Osteocyte (in vitro differentiated cells): ENCODE results near the gene DYNLT4. TPM values are rescaled to one million over a fixed set of nuclear protein-coding genes. Genes with fewer than 3 reads are reported as not detected.
A peak's percentile ranks its signal among the peaks of the same experiment; 100 is the strongest.

Source experiments
- DNase-seq: peaks from one replicate; pipeline ENCODE4 v3.0.0; 2021; ENCODE audit warnings: mixed read lengths; ENCODE audit not compliant: unreplicated experiment; ENCODE audit errors: extremely low spot score
- H3K27ac Mint-ChIP-seq: one replicate; pipeline ENCODE4 v1.8.0; 2021; ENCODE audit warnings: mild to moderate bottlenecking, mixed read lengths; ENCODE audit not compliant: unreplicated experiment
- H3K27me3 Mint-ChIP-seq: one replicate; pipeline ENCODE4 v1.8.0; 2021; ENCODE audit warnings: mixed read lengths; ENCODE audit not compliant: unreplicated experiment
- H3K36me3 Mint-ChIP-seq: one replicate; pipeline ENCODE4 v1.8.0; 2021; ENCODE audit warnings: mixed read lengths; ENCODE audit not compliant: unreplicated experiment
- H3K4me1 Mint-ChIP-seq: one replicate; pipeline ENCODE4 v1.8.0; 2021; ENCODE audit warnings: mixed read lengths; ENCODE audit not compliant: unreplicated experiment
- H3K4me3 Mint-ChIP-seq: one replicate; pipeline ENCODE4 v1.8.0; 2021; ENCODE audit warnings: mild to moderate bottlenecking, moderate library complexity, mixed read lengths; ENCODE audit not compliant: unreplicated experiment
- H3K9me3 Mint-ChIP-seq: one replicate; pipeline ENCODE4 v1.8.0; 2021; ENCODE audit warnings: mixed read lengths; ENCODE audit not compliant: unreplicated experiment
- CTCF ChIP-seq: fragments of 200-600 bp; sonication (generic); IDR thresholded peaks from 2 replicates; pipeline ENCODE4 v1.5.0; 2021; ENCODE audit warnings: antibody characterized with exemption, mild to moderate bottlenecking, moderate library complexity
- total RNA-seq: library from RNA; stranded (reverse); gene quantifications from 2 replicates; pipeline ENCODE4 v1.2.1, GENCODE V29; 2021

Gene DYNLT4
- total RNA-seq, 1 donor from 2014 or later = 0.48 TPM

GRCh38 chr1:44822131-44822701 is 15.1 kb upstream of the DYNLT4 start:
- no peak for TF ChIP-seq CTCF
- Mint-ChIP-seq H3K27me3 (no peaks in the 10 kb centered on the region), H3K36me3 (peaks cover 2% of the 10 kb centered on the region), H3K4me1 (peaks cover 28% of the 10 kb centered on the region), H3K4me3 (no peak overlapping the region), H3K27ac (no peak overlapping the region), H3K9me3 (no peaks in the 10 kb centered on the region)
- no peak for DNase-seq

GRCh38 chr1:44821240-44821715 is 14.1 kb upstream of the DYNLT4 start:
- Mint-ChIP-seq H3K4me1 (peaks cover 30% of the 10 kb centered on the region), H3K27ac (peak overlapping the region; percentile 94), H3K9me3 (no peaks in the 10 kb centered on the region), H3K27me3 (no peaks in the 10 kb centered on the region), H3K4me3 (no peak overlapping the region), H3K36me3 (peaks cover 2% of the 10 kb centered on the region)
- no peak for TF ChIP-seq CTCF
- DNase-seq = no peak

- Mint-ChIP-seq H3K27ac (peak overlapping the region; percentile 94), H3K27me3 (no peaks in the 10 kb centered on the region), H3K4me3 (peak overlapping the region; percentile 62), H3K4me1 (peaks cover 30% of the 10 kb centered on the region), H3K9me3 (no peaks in the 10 kb centered on the region), H3K36me3 (peaks cover 5% of the 10 kb centered on the region)
- DNase-seq = no peak
- TF ChIP-seq CTCF = no peak
Observed at GRCh38 chr1:44820328-44821239, 13.4 kb upstream of the DYNLT4 start.

GRCh38 chr1:44819608-44820327 is 12.6 kb upstream of the DYNLT4 start:
- peak overlapping the region; percentile 94 for H3K27ac Mint-ChIP-seq
- no peaks in the 10 kb centered on the region for H3K27me3 Mint-ChIP-seq
- no peak for TF ChIP-seq CTCF
- H3K4me3 Mint-ChIP-seq = peak overlapping the region; percentile 62
- DNase-seq = no peak
- H3K9me3 Mint-ChIP-seq = no peaks in the 10 kb centered on the region
- H3K36me3 Mint-ChIP-seq = peaks cover 13% of the 10 kb centered on the region
- H3K4me1 Mint-ChIP-seq = peaks cover 36% of the 10 kb centered on the region
